PC-9 (cell line): ENCODE results near the gene METTL22.

ENCODE experiments used
- CTCF ChIP-seq: fragments of 200-600 bp; sonication (generic); conservative IDR thresholded peaks from 2 replicates; pipeline ENCODE4 v1.6.1; 2017; ENCODE audit warnings: mixed run types, antibody characterized with exemption, mild to moderate bottlenecking, moderate library complexity
- EZH2 ChIP-seq: fragments of 200-600 bp; sonication (generic); IDR thresholded peaks from 2 replicates; pipeline ENCODE4 v1.8.0; 2017; ENCODE audit warnings: antibody characterized with exemption, low read depth

- TF ChIP-seq CTCF (no peak; the same call in 1 of the 2 replicates), EZH2 (no peak)
Measured at GRCh38 chr16:8634991-8635736, 13.7 kb downstream of the METTL22 start.
